Mammary epithelial cell (primary cell): ENCODE measurements around the gene SNAPC1.

Experiments
- EZH2 ChIP-seq: IDR thresholded peaks from 2 replicates; pipeline ENCODE4 v1.6.1; 2012; ENCODE audit warnings: low read length, inconsistent platforms, borderline replicate concordance
- TF ChIP-seq, protein P1 (sequence below), 2 donors: IDR thresholded peaks in 1 of 2; conservative IDR thresholded peaks in 1 of 2; 2 replicates each; pipeline ENCODE4 v1.5.1; 2011 to 2012; ENCODE audit warnings: inconsistent platforms in 2 of 2, low read length in 2 of 2, mild to moderate bottlenecking in 2 of 2, control low read depth in 1 of 2, low read depth in 1 of 2; ENCODE audit not compliant: insufficient read depth in 1 of 2; ENCODE audit errors: extremely low read depth in 1 of 2

DNA sequence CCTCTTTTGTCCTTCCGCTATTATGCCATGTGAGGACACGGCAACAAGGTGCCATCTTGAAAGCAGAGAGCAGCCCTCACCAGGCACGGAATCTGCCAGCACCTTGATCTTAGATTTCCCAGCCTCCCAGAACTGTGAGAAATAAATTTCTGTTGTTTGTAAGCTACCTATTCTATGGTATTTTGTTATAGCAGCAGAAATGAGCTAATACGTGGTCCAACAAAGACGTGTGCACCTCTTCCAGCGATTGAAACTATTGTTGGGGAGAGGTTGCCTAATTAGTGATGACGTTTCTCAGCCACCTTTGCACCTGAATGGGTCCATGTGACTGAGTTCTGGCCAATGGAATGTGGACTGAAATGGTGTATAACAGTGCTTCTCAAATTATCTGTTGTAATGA lies 2.3 kb upstream of the SNAPC1 start:
- TF ChIP-seq, protein P1, sequence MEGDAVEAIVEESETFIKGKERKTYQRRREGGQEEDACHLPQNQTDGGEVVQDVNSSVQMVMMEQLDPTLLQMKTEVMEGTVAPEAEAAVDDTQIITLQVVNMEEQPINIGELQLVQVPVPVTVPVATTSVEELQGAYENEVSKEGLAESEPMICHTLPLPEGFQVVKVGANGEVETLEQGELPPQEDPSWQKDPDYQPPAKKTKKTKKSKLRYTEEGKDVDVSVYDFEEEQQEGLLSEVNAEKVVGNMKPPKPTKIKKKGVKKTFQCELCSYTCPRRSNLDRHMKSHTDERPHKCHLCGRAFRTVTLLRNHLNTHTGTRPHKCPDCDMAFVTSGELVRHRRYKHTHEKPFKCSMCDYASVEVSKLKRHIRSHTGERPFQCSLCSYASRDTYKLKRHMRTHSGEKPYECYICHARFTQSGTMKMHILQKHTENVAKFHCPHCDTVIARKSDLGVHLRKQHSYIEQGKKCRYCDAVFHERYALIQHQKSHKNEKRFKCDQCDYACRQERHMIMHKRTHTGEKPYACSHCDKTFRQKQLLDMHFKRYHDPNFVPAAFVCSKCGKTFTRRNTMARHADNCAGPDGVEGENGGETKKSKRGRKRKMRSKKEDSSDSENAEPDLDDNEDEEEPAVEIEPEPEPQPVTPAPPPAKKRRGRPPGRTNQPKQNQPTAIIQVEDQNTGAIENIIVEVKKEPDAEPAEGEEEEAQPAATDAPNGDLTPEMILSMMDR (conservative IDR thresholded peaks at IDR 0.05 in 1 of 2, IDR thresholded peaks at IDR 0.05 in 1 of 2; ENCODE audit: extremely low read depth in 1 of 2, insufficient read depth in 1 of 2, low read depth in 1 of 2, low read length in 2 of 2), result no peak
- no peak for TF ChIP-seq EZH2
